ENCODE results near the gene GDPD3. TPM values are rescaled to one million over a fixed set of nuclear protein-coding genes. Genes with fewer than 3 reads are reported as not detected.
A peak's percentile ranks its signal among the peaks of the same experiment; 100 is the strongest.

GDPD3 gene
- total RNA-seq, 1 donor from 2014 or later: 4.9 TPM

DNA sequence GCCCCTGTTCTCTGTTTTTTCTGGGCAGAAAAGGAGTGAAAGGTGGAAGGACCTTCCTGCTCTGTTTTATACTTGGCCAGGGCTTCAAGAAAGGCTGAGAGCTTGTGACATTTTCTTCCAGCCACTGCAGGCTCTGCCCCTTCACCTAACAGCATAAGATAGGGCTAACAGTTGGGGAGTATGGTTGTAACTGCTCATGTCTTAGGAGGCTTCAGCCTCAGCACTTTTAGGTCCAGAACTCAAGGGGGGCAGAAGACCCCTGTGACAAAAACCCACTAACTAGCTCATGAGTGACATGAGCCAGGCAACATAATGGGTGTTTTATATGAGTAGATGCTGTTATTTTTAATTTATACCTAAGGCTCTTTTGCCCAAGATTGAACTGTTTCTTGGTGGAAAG is 42.8 kb downstream of the GDPD3 start:
- Mint-ChIP-seq H3K4me1 (ENCODE audit: low read depth, unreplicated experiment) (peaks cover 6% of the 10 kb centered on the region), H3K27me3 (ENCODE audit: unreplicated experiment) (peaks cover 2% of the 10 kb centered on the region), H3K9me3 (ENCODE audit: unreplicated experiment) (no peaks in the 10 kb centered on the region), H3K36me3 (ENCODE audit: unreplicated experiment) (no peaks in the 10 kb centered on the region), H3K27ac (ENCODE audit: unreplicated experiment) (no peak overlapping the region), H3K4me3 (ENCODE audit: unreplicated experiment) (no peak overlapping the region)
- no peak for DNase-seq
- TF ChIP-seq, protein P1, sequence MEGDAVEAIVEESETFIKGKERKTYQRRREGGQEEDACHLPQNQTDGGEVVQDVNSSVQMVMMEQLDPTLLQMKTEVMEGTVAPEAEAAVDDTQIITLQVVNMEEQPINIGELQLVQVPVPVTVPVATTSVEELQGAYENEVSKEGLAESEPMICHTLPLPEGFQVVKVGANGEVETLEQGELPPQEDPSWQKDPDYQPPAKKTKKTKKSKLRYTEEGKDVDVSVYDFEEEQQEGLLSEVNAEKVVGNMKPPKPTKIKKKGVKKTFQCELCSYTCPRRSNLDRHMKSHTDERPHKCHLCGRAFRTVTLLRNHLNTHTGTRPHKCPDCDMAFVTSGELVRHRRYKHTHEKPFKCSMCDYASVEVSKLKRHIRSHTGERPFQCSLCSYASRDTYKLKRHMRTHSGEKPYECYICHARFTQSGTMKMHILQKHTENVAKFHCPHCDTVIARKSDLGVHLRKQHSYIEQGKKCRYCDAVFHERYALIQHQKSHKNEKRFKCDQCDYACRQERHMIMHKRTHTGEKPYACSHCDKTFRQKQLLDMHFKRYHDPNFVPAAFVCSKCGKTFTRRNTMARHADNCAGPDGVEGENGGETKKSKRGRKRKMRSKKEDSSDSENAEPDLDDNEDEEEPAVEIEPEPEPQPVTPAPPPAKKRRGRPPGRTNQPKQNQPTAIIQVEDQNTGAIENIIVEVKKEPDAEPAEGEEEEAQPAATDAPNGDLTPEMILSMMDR (IDR thresholded peaks at IDR 0.05; ENCODE audit: partially characterized antibody, unreplicated experiment): no peak

- Mint-ChIP-seq H3K9me3 (ENCODE audit: unreplicated experiment) (peaks cover under 1% of the 10 kb centered on the region), H3K4me1 (ENCODE audit: low read depth, unreplicated experiment) (peaks cover 6% of the 10 kb centered on the region), H3K36me3 (ENCODE audit: unreplicated experiment) (no peaks in the 10 kb centered on the region), H3K4me3 (ENCODE audit: unreplicated experiment) (no peak overlapping the region), H3K27me3 (ENCODE audit: unreplicated experiment) (peaks cover 4% of the 10 kb centered on the region), H3K27ac (ENCODE audit: unreplicated experiment) (no peak overlapping the region)
- DNase-seq: no peak
- TF ChIP-seq, protein P1 (IDR thresholded peaks at IDR 0.05; ENCODE audit: partially characterized antibody, unreplicated experiment): no peak
Observed at GRCh38 chr16:30069611-30070462, 43.5 kb downstream of the GDPD3 start.

DNA sequence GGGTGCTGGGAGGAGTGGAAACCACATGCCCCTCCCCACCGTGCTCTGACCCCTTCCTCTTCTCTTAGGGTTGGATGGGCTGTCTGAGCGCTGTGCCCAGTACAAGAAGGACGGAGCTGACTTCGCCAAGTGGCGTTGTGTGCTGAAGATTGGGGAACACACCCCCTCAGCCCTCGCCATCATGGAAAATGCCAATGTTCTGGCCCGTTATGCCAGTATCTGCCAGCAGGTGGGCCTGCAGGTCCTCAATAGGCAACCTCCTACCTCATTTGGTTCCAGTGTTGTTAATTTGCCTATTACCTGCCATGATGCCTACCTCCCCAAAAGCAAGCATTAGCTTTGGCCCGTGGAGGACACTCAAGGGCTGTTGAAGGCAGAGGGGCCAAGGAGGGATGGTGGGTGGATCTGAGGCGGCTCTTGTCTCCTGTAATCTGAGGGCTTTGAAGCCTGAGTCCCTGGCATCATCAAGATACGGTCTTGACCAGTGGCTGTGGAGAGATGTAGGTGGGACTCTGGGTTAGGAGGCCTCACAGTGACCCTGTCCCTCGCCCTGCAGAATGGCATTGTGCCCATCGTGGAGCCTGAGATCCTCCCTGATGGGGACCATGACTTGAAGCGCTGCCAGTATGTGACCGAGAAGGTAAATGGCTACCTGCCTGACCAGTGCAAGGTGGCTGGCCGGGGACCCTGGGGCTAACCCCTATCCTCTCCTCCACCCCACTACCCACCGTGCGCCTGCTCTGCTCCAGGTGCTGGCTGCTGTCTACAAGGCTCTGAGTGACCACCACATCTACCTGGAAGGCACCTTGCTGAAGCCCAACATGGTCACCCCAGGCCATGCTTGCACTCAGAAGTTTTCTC is 44.4 kb downstream of the GDPD3 start:
- peak; percentile 63 for DNase-seq
- Mint-ChIP-seq H3K27me3 (ENCODE audit: unreplicated experiment) (peaks cover 5% of the 10 kb centered on the region), H3K4me3 (ENCODE audit: unreplicated experiment) (no peak overlapping the region), H3K9me3 (ENCODE audit: unreplicated experiment) (peaks cover 4% of the 10 kb centered on the region), H3K36me3 (ENCODE audit: unreplicated experiment) (no peaks in the 10 kb centered on the region), H3K4me1 (ENCODE audit: low read depth, unreplicated experiment) (peaks cover 9% of the 10 kb centered on the region), H3K27ac (ENCODE audit: unreplicated experiment) (no peak overlapping the region)
- TF ChIP-seq, protein P1 (IDR thresholded peaks at IDR 0.05; ENCODE audit: partially characterized antibody, unreplicated experiment): peak; percentile 70

DNA sequence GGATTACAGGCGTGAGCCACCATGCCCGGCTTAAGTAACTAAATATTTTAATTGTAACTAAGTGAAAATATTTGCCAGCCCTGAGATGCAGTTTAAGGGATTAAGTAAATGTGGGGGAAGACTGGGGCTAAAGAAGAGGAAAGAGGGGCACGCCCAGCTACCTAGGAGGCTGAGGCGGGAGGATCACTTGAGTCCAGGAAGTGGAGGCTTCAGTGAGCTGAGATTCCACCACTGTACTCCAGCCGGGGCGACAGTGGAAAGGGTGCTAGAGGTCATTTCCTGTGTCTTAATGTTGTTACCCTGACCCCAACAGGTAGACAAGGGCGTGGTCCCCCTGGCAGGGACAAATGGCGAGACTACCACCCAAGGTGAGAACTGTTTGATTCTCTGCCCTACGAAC is 45.0 kb downstream of the GDPD3 start:
- TF ChIP-seq, protein P1 (IDR thresholded peaks at IDR 0.05; ENCODE audit: partially characterized antibody, unreplicated experiment): no peak
- Mint-ChIP-seq H3K4me3 (ENCODE audit: unreplicated experiment) (no peak overlapping the region), H3K27ac (ENCODE audit: unreplicated experiment) (no peak overlapping the region), H3K36me3 (ENCODE audit: unreplicated experiment) (no peaks in the 10 kb centered on the region), H3K27me3 (ENCODE audit: unreplicated experiment) (peaks cover 5% of the 10 kb centered on the region), H3K9me3 (ENCODE audit: unreplicated experiment) (peaks cover 5% of the 10 kb centered on the region), H3K4me1 (ENCODE audit: low read depth, unreplicated experiment) (peaks cover 9% of the 10 kb centered on the region)
- no peak for DNase-seq

Measured in glutamatergic neuron (in vitro differentiated cells).